PC-9 (cell line): ENCODE measurements around the gene MAP3K4.

ENCODE experiments used
- CTCF ChIP-seq: fragments of 200-600 bp; sonication (generic); conservative IDR thresholded peaks from 2 replicates; pipeline ENCODE4 v1.6.1; 2017; ENCODE audit warnings: mixed run types, antibody characterized with exemption, mild to moderate bottlenecking, moderate library complexity
- EZH2 ChIP-seq: fragments of 200-600 bp; sonication (generic); IDR thresholded peaks from 2 replicates; pipeline ENCODE4 v1.8.0; 2017; ENCODE audit warnings: antibody characterized with exemption, low read depth

- no peak for TF ChIP-seq CTCF
- TF ChIP-seq EZH2, result no peak
Measured at GRCh38 chr6:161152907-161153662, 161.5 kb downstream of the MAP3K4 start.
